GM23248 (cell line): ENCODE data around the gene PXT1. TPM values are rescaled to one million over a fixed set of nuclear protein-coding genes. Genes with fewer than 3 reads are reported as not detected.
A peak's percentile ranks its signal among the peaks of the same experiment; 100 is the strongest.
"Not testable (repeated sequence)": the region's sequence is repeated elsewhere in the genome, so short reads cannot be mapped to it uniquely, and the experiment has no call there.

Experiments
- DNase-seq: peaks from one replicate; pipeline ENCODE4 v3.0.0-alpha.2; 2015
- H2AFZ ChIP-seq: fragments of 200-600 bp; sonication (generic); 2 replicates; pipeline ENCODE4 v1.6.1; 2016; ENCODE audit warnings: antibody characterized with exemption
- H3F3A ChIP-seq: fragments of 200-600 bp; sonication (generic); 2 replicates; pipeline ENCODE4 v1.6.1; 2016; ENCODE audit warnings: mild to moderate bottlenecking, antibody characterized with exemption, mixed run types; ENCODE audit not compliant: insufficient read depth
- H3K27ac ChIP-seq: fragments of 200-600 bp; sonication (generic); 2 replicates; pipeline ENCODE4 v1.5.1; 2016; ENCODE audit warnings: mild to moderate bottlenecking
- H3K27me3 ChIP-seq: fragments of 200-600 bp; sonication (generic); replicated peaks from 2 replicates; pipeline ENCODE4 v1.6.1; 2016; ENCODE audit warnings: mild to moderate bottlenecking; ENCODE audit not compliant: insufficient read depth
- H3K36me3 ChIP-seq: fragments of 200-600 bp; sonication (generic); 2 replicates; pipeline ENCODE4 v1.6.1; 2016; ENCODE audit warnings: low read depth, mild to moderate bottlenecking
- H3K4me1 ChIP-seq: fragments of 200-600 bp; sonication (generic); 2 replicates; pipeline ENCODE4 v1.6.1; 2016; ENCODE audit warnings: mild to moderate bottlenecking; ENCODE audit not compliant: insufficient read depth
- H3K4me2 ChIP-seq: fragments of 200-600 bp; sonication (generic); one replicate; pipeline ENCODE4 v1.6.1; 2016; ENCODE audit warnings: mild to moderate bottlenecking; ENCODE audit not compliant: unreplicated experiment
- H3K4me3 ChIP-seq: fragments of 200-600 bp; sonication (generic); 2 replicates; pipeline ENCODE4 v1.5.1; 2016; ENCODE audit warnings: mild to moderate bottlenecking
- H3K79me2 ChIP-seq: fragments of 200-600 bp; sonication (generic); 2 replicates; pipeline ENCODE4 v1.6.1; 2016; ENCODE audit warnings: mild to moderate bottlenecking; ENCODE audit not compliant: insufficient read depth
- H3K9ac ChIP-seq: fragments of 200-600 bp; sonication (generic); 2 replicates; pipeline ENCODE4 v1.6.1; 2016; ENCODE audit warnings: mild to moderate bottlenecking
- H3K9me2 ChIP-seq: fragments of 200-600 bp; sonication (generic); 2 replicates; pipeline ENCODE4 v1.6.1; 2016; ENCODE audit warnings: mixed run types, mild to moderate bottlenecking, moderate library complexity; ENCODE audit not compliant: insufficient read depth
- H3K9me3 ChIP-seq: fragments of 200-600 bp; sonication (generic); one replicate; pipeline ENCODE4 v1.6.1; 2017; ENCODE audit warnings: low read depth
- H4K20me1 ChIP-seq: fragments of 200-600 bp; sonication (generic); 2 replicates; pipeline ENCODE4 v1.6.0; 2016; ENCODE audit not compliant: insufficient read depth
- EZH2 ChIP-seq: fragments of 200-600 bp; sonication (generic); IDR thresholded peaks from 2 replicates; pipeline ENCODE4 v1.6.1; 2018; ENCODE audit warnings: antibody characterized with exemption, mild to moderate bottlenecking; ENCODE audit not compliant: insufficient read depth, poor library complexity, severe bottlenecking
- EZH2phosphoT487 ChIP-seq: fragments of 200-600 bp; sonication (generic); IDR thresholded peaks from 2 replicates; pipeline ENCODE4 v1.6.1; 2018; ENCODE audit warnings: antibody characterized with exemption, moderate library complexity, mild to moderate bottlenecking, low read depth; ENCODE audit not compliant: insufficient read depth
- WGBS, 2 experiments: methylation state at CpG; one replicate each; pipeline ENCODE4 v1.1.6; 2015 to 2017; ENCODE audit warnings: low lambda C conversion rate in 2 of 2, low coverage in 1 of 2; ENCODE audit errors: missing lambda C conversion rate in 2 of 2; 5-methylcytosine and 5-hydroxymethylcytosine counted together
- in situ Hi-C: fragments of 300-500 bp; cut with MboI; formaldehyde crosslinking; loops from 2 replicates; pipeline ENCODE4 v1.15.0; 2020
- polyA plus RNA-seq: library from polyadenylated mRNA; unstranded; fragments of >200 nt; fragmentation: Nextera tagmentation; extraction: Ambion mirVana; gene quantifications from 2 replicates; pipeline ENCODE4 v1.2.1, GENCODE V29; 2016
- total RNA-seq: library from RNA; depleted of rRNA; stranded (reverse); fragments of >200 nt; shearing (Covaris generic); gene quantifications from 2 replicates; pipeline ENCODE4 v1.2.3, GENCODE V29; 2014

PXT1 gene
- total and polyA plus RNA-seq, 2 experiments from 2014 or later: not detected

- H3K79me2 ChIP-seq: peaks cover 100% of the 10 kb centered on the region
- no peak overlapping the region for H3K27ac ChIP-seq
- H3K4me1 ChIP-seq: no peaks in the 10 kb centered on the region
- no peak overlapping the region for H2AFZ ChIP-seq
- in situ Hi-C loops: no loop called here
- H3K9me3 ChIP-seq: no peaks in the 10 kb centered on the region
- H3K27me3 ChIP-seq: no peaks in the 10 kb centered on the region
- H3K36me3 ChIP-seq: peaks cover 15% of the 10 kb centered on the region
- no peak overlapping the region for H3K9ac ChIP-seq
- peaks cover 12% of the 10 kb centered on the region; the same call in 1 of the 2 replicates for H3F3A ChIP-seq
- no peak for DNase-seq
- peaks cover 9% of the 10 kb centered on the region; the same call in 1 of the 2 replicates for H4K20me1 ChIP-seq
- H3K4me3 ChIP-seq: no peak overlapping the region
- TF ChIP-seq EZH2phosphoT487 (no peak), EZH2 (no peak)
- no peak overlapping the region for H3K4me2 ChIP-seq
- 79 to 80% methylated on average over 3 of the region's 3 CpGs for WGBS, 2 experiments
- no peaks in the 10 kb centered on the region for H3K9me2 ChIP-seq
These were observed 12.9 kb upstream of the PXT1 start for GRCh38 chr6:36455486-36456027.

GRCh38 chr6:36452897-36453296 lies 10.2 kb upstream of the PXT1 start:
- H4K20me1 ChIP-seq, in situ Hi-C loops, H2AFZ ChIP-seq: not testable (repeated sequence)

GRCh38 chr6:36449173-36449572 lies 6.5 kb upstream of the PXT1 start:
- H3K9me3 ChIP-seq, H4K20me1 ChIP-seq, H3K9ac ChIP-seq, H3K9me2 ChIP-seq, H2AFZ ChIP-seq, H3K4me2 ChIP-seq, in situ Hi-C loops, H3K27me3 ChIP-seq, H3K4me3 ChIP-seq, DNase-seq, H3K27ac ChIP-seq: not testable (repeated sequence)
- 98% methylated on average over 10 of the region's 10 CpGs for WGBS, 2 experiments
- H3K79me2 ChIP-seq: peaks cover 100% of the 10 kb centered on the region
- H3F3A ChIP-seq: peaks cover 27% of the 10 kb centered on the region
- peaks cover 15% of the 10 kb centered on the region for H3K4me1 ChIP-seq
- H3K36me3 ChIP-seq: peaks cover 26% of the 10 kb centered on the region

More at GRCh38 chr6:36452897-36453296, 10.2 kb upstream of the PXT1 start:
- H3K4me3 ChIP-seq, H3K9me3 ChIP-seq, H3K27ac ChIP-seq, H3K27me3 ChIP-seq, DNase-seq, H3K4me2 ChIP-seq, H3K4me1 ChIP-seq, H3K9ac ChIP-seq, H3K9me2 ChIP-seq: not testable (repeated sequence)
- Histone ChIP-seq H3F3A (peaks cover 15% of the 10 kb centered on the region; the same call in 1 of the 2 replicates), H3K79me2 (peaks cover 100% of the 10 kb centered on the region), H3K36me3 (peaks cover 21% of the 10 kb centered on the region)
- 97 to 98% methylated on average over 8 of the region's 8 CpGs for WGBS, 2 experiments

- Histone ChIP-seq H3F3A (peaks cover 38% of the 10 kb centered on the region), H3K79me2 (peaks cover 77% of the 10 kb centered on the region), H3K27me3 (no peaks in the 10 kb centered on the region), H3K27ac (peak overlapping the region; percentile 92), H3K36me3 (peaks cover 15% of the 10 kb centered on the region), H3K9me2 (no peaks in the 10 kb centered on the region), H3K4me1 (peaks cover 35% of the 10 kb centered on the region), H4K20me1 (no peaks in the 10 kb centered on the region), H3K4me3 (peak overlapping the region; percentile 87; the same call in 1 of the 2 replicates), H3K9ac (no peak overlapping the region), H3K9me3 (no peaks in the 10 kb centered on the region), H2AFZ (no peak overlapping the region), H3K4me2 (peak overlapping the region; percentile 98)
- no peak for DNase-seq
- TF ChIP-seq EZH2 (no peak), EZH2phosphoT487 (no peak)
- in situ Hi-C loops: no loop called here
These were observed 3.0 kb upstream of the PXT1 start for GRCh38 chr6:36445621-36446020.

GRCh38 chr6:36444470-36444869 lies 1.8 kb upstream of the PXT1 start:
- H3F3A ChIP-seq: peaks cover 38% of the 10 kb centered on the region
- H3K9ac ChIP-seq: peak overlapping the region; percentile 91
- H3K27me3 ChIP-seq: no peaks in the 10 kb centered on the region
- peak overlapping the region; percentile 87 for H3K4me3 ChIP-seq
- H3K4me2 ChIP-seq: peak overlapping the region; percentile 98
- H3K79me2 ChIP-seq: peaks cover 66% of the 10 kb centered on the region
- 41 to 44% methylated on average over 3 of the region's 3 CpGs for WGBS, 2 experiments
- TF ChIP-seq EZH2: no peak
- TF ChIP-seq EZH2phosphoT487: no peak
- no peaks in the 10 kb centered on the region for H4K20me1 ChIP-seq
- H3K27ac ChIP-seq: peak overlapping the region; percentile 92
- in situ Hi-C loops: no loop called here
- H3K9me3 ChIP-seq: no peaks in the 10 kb centered on the region
- H3K36me3 ChIP-seq: peaks cover 15% of the 10 kb centered on the region
- peaks cover 37% of the 10 kb centered on the region for H3K4me1 ChIP-seq
- no peak overlapping the region for H2AFZ ChIP-seq
- DNase-seq: peak; percentile 85
- H3K9me2 ChIP-seq: no peaks in the 10 kb centered on the region
